ENCODE results near the gene CCDC80.

DNA sequence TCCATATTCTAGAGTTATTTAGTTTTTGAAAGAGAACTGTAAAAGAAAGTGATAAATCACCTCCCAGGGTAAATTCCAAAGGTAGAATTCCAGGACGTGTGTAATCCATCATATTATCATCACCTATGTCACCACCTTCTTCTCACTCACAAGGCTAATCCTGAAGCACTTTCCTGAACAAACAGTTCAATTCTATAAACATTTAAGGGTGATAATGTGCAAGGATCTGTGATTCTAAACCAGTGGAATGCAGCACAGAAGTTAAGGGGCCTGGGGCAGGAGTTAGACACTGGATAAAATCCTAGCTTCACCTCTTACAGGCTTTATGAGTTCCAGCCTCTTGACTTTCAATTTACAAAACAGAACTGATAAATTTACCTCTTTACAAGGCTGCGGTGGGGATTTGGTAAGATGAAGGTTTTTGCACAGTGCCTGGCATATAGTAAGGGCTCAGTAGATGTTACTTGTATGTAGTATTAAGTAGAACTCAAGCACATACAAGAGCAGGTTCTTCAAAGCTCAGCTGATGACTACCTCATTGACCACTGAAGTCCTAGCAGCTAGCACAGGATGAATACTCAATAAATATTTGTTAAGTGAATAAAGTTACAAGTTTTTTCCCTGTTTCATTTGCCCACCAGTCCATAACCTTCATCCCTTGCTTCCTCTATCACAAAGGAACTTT, 47.3 kb upstream of the CCDC80 start:
- TF ChIP-seq, protein P1, sequence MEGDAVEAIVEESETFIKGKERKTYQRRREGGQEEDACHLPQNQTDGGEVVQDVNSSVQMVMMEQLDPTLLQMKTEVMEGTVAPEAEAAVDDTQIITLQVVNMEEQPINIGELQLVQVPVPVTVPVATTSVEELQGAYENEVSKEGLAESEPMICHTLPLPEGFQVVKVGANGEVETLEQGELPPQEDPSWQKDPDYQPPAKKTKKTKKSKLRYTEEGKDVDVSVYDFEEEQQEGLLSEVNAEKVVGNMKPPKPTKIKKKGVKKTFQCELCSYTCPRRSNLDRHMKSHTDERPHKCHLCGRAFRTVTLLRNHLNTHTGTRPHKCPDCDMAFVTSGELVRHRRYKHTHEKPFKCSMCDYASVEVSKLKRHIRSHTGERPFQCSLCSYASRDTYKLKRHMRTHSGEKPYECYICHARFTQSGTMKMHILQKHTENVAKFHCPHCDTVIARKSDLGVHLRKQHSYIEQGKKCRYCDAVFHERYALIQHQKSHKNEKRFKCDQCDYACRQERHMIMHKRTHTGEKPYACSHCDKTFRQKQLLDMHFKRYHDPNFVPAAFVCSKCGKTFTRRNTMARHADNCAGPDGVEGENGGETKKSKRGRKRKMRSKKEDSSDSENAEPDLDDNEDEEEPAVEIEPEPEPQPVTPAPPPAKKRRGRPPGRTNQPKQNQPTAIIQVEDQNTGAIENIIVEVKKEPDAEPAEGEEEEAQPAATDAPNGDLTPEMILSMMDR (IDR thresholded peaks at IDR 0.05): no peak
- TF ChIP-seq POLR2A (IDR thresholded peaks at IDR 0.05): no peak
